Ecto neural progenitor cell (in vitro differentiated cells): ENCODE measurements around the gene PACS1.
"Not testable (repeated sequence)": the region's sequence is repeated elsewhere in the genome, so short reads cannot be mapped to it uniquely, and the experiment has no call there.

Experiments used
- DNase-seq: peaks from one replicate; pipeline ENCODE4 v3.0.0-alpha.2; 2018; ENCODE audit warnings: low spot score

The PACS1 gene

GRCh38 chr11:66111158-66111557, 41.1 kb downstream of the PACS1 start:
- DNase-seq, result no peak

DNA sequence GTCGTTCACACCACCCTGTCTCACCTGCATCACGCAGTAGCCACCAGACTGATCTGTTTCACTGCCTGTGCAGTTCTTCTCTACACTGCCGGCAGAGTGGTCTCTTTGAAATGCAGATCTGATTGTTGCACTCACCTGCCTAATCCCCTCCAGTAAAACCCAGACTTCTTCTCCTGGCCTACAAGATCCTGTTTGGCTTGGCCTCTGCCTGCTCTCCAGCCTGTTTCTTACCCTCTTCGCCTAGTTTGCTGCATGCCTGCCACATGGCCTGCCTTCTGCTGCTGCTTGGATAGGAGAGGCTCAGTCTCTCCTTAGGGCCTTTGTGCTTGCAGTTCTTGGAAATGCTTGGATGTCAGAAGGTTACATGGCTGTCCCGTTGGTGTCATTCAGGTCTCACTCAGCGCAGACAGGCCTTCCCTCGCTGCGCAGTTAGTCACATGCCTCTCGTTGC, 42.0 kb downstream of the PACS1 start:
- DNase-seq, result no peak

DNA sequence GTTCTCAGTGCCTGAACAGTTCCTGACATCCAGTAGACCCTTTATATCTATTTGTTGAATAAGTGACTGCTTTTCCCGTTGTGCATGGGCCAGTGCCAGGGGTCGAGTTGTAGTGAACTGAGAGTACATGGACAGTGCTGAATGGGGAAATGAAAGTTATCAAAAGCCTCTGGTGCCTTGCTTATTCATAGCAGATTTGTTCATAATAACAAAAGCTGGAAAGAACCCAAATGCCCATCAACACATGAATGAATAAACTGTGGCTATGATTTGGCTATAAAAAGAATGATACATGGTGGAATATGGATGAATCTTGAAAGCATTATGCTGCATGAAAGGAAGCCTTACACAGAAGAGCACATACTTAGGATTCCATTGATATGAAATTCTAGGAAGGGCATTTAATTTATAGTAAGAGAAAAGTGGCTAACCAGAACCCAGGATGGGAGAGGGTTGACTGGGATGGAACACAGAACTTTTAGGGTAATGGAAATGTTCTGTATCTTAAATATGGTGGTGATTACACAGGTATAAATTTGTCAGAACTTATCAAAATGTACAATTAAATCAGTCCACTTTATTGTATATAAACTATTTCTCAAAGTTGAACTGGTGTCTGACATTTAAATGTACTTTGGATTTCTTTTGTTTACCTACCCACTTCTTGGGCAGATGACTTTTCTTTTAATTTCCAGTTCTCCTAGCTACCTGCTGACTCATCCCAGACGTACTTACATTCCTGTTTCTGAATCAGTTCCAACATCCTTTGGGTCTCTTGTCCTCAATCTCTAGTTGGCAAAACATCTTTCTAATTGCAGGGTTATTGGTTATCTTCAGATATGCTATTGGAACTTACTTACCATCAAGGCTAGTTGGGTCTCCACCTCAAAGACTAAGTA, 42.8 kb downstream of the PACS1 start:
- no peak for DNase-seq

DNA sequence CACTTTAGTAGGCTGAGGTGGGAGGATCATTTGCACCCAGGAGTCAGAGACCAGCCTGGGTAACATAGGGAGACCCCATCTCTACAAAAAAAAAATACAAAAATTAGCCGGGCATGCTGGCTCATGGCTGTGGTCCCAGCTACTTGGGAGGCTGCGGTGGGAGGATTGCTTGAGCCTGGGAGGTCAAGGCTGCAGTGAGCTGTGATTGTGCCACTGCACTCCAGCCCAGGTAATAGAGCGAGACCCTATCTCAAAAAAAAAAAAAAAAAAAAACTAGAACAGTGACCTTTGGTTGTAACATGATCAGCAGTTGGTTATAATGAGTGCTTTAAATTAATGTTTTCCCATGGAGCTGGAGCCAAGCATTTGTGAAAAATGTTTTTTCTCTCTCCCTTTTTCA, 44.9 kb downstream of the PACS1 start:
- DNase-seq, result not testable (repeated sequence)

DNA sequence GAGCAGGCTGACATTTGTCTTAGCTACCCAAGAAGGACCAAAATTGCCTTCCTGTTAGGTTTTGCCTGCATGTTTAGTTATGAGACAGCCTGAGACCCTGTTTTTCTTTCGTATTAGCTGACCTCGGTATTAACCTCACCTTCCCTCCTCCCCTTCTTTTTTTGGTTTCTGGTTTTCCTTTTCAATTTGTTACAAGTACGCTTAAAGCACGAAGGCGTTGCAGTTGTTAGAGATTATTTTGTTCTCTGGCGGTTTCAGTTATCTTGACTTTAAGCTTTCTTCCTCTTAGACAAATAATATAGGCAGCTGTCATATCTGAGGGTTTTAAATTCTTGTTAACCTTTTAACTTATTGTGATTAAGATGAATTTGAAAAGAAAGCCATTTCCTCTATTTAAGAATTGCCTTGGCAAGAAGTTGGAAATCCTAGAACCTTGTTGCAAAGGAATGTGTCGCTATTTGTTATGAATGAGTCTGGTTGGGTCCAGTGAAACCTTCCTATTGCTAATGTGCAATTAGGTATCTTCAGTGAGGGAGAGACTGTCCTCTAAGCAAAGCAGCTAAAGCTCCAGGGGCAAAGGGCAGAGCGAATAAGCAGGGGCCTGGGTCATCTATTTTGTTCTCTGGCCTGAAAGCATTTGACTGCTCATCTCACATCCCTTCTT, 45.7 kb downstream of the PACS1 start:
- no peak for DNase-seq

DNA sequence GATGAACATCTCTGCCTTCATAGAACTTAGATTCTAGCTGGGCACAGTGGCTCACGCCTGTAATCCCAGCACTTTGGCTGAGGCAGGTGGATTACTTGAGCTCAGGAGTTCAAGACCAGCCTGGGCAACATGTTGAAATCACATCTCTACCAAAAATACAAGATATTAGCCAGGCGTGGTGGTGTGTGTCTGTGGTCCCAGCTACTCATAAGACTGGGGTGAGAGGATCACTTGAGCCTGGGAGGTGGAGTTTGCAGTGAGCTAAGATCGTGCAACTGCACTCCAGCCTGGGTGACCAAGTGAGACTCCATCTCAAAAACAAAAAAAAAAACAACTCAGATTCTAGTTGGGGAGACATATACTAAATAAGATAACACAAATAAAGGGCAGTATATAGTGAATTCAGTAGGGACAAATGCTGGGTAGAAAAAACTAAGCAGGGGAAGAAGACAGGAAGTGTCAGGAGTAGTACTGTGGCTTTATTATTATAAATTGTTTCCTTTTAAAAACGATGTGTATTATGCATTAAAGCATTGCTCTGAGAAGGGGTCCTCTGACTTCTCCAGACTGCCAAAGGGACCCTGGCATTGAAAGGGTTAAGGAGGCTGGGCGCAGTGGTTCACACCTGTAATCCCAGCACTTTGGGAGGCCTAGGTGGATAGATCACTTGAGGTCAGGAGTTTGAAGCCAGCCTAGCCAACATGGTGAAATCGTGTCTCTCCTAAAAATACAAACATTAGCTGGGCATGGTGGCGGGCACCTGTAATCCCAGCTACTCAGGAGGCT, 46.7 kb downstream of the PACS1 start:
- no peak for DNase-seq

GRCh38 chr11:66118847-66119246, 48.8 kb downstream of the PACS1 start:
- DNase-seq, result no peak

DNA sequence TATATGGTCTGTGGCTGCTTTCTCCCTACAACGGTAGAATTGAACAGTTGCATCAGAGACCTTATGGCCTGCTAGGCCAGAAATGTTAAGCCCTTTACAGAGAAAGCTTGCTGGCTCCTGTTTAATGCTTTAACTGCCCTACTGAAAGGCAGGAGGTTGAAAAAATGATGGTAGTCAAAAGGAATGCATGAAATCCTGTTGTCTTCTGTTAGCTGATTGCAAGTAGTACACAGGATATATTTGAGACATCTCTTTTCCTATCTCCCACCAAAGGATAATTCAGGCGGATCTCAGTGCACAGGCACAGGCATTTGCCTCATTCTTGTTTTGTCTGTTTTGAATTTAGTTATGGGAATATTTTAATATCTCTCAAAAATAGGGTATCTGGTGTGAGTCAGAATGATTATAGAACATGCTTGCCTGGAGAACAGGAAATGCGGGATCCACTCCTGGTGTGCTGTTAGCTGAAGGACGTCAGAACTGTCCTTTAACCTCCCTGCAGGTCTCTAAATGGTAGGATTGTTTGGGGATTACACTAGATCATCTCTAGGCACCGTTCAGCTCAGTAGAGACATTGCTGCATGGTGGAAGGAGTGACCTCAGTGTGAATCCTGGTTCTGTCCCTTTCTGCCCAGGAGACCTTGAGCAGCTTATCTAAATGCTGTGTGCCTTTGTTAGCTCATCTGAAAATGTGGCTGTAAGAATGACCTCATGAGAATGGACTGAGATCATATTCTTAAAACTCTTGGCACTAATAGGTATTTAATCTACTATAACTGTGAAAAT, 49.5 kb downstream of the PACS1 start:
- no peak for DNase-seq

DNA sequence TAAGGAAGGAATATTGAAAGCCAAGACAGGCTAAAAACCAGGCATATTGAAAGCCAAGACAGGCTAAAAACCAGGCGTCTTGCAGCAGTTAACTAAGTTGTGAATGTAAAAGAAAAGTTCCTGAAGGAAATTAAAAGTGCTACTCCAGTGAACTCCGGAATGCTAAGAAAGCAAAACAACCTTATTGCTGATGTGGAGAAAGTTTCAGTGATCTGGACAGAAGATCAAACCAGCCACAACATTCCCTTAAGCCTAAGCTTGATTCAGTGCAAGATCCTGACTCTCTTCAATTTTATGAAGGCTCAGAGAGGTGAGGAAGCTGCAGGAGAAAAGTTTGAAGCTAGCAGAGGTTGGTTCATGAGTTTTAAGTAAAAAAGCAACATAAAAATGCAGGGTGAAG, 51.4 kb downstream of the PACS1 start:
- no peak for DNase-seq

GRCh38 chr11:66123902-66124301, 53.8 kb downstream of the PACS1 start:
- DNase-seq, result no peak

GRCh38 chr11:66124564-66124963, 54.5 kb downstream of the PACS1 start:
- DNase-seq, result no peak

- DNase-seq, result no peak
Observed at GRCh38 chr11:66126064-66126463, 56.0 kb downstream of the PACS1 start.

DNA sequence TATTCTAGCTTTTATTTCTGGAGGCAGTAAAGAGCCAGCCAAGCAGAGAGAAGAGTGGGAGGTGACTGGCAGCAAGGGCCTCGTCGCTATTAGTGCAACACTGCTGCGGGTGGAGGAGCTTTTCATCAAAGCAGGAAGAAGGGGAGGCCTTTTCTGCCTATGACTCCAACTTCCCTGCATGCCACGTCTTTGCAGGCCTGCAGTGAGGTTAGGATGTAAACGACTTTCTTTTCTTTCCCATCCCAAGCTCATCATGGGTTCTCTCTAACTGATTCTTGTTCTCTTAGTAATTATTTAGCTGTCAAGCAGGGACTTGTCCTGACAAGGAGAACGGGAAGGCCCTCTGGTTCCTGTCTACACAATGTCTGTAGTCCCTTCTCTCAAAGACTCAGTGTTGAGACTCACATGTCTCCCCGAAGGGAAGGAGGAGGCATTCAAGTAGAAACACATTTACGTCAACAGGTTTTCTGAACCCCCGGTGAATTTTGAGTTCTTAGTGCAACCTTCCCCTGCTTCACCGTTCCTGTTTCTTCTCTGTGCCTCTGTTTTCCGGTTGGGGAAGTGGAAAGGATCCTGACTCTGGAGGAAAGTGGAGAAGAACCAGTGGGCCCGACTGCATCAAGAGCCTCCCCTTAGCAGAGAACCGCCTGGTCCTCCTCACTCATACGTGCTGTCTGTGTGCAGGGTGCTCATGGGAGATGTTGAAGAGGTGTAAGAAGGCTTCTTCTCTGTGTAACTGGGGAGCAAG, 56.9 kb downstream of the PACS1 start:
- no peak for DNase-seq

DNA sequence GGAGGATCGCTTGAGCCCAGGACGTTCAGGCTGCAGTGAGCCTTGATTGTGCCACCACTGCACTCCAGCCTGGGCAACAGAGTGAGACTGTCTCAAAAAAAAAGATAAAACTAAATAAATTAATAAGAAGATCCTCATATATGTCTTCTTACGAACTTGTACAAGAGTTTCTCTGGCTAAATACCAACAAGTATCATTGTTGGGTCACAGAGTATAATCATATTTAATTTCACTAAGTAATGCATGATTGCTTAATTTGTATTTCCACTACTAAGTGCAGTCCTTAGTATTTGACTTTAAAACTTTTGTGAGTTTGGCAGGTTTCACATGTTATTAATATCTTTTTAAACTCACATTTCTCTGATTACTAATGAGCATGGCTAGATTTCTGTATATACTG, 60.9 kb downstream of the PACS1 start:
- no peak for DNase-seq

DNA sequence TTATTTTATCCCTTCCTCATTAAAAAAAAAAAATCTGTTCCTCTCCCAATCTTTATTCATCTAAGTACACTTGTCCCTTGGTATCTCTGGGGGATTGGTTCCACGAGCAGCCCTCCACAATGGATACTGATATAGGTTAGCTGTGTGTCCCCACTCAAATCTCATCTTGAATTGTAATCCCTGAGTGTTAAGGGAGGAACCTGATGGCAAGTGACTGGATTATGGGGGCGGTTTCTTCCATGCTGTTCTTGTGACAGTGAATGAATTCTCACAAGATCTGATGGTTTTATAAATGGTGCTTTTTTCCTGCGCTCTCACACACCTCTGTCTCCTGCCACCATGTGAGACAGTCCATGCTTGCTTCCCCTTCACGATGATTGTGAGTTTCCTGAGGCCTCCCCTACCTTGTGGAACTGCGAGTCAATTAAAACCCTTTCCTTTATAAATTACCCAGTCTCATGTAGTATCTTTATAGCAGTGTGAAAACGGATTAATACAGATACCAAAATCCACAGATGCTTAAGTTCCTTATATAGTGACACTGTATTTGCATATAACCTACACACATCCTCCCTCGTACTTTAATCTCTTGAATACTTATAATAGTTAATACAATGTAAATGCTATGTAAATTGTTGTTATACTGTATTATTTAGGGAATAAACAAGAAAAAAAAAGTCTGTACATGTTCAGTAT, 62.0 kb downstream of the PACS1 start:
- DNase-seq, result no peak

GRCh38 chr11:66133216-66133775, 63.2 kb downstream of the PACS1 start:
- DNase-seq, result no peak

DNA sequence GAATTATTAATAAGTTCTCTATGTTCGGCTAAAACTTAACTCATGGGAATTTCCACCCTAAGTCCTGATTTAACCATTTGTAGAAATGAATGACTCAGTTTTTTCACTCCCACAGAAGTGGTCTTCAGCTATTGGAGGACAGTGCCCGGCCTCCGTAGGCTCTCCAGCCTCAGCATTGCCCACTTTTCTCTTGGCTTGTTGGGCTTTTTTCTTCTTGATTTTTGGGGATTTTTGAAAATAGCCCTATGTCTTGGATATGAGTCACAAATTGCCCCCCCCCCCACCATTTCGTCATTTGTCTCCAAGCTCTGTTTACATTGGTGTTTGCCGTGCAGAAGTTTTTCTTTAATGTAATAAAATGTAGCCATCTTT, 66.7 kb downstream of the PACS1 start:
- no peak for DNase-seq

- DNase-seq, result no peak
Observed at GRCh38 chr11:66139817-66140404, 69.8 kb downstream of the PACS1 start.

- DNase-seq, result no peak
Observed at GRCh38 chr11:66142370-66143263, 72.5 kb downstream of the PACS1 start.
